Eye (tissue), 1 donor: ENCODE results near the gene MS4A15.

Experiments used
- DNase-seq: peaks from one replicate; pipeline ENCODE4 v3.0.0-alpha.2; 2015

Gene MS4A15

GRCh38 chr11:60780774-60781173 lies 24.1 kb downstream of the MS4A15 start:
- no peak for DNase-seq

- no peak for DNase-seq
These were observed 24.8 kb downstream of the MS4A15 start for GRCh38 chr11:60781286-60781980.

DNA sequence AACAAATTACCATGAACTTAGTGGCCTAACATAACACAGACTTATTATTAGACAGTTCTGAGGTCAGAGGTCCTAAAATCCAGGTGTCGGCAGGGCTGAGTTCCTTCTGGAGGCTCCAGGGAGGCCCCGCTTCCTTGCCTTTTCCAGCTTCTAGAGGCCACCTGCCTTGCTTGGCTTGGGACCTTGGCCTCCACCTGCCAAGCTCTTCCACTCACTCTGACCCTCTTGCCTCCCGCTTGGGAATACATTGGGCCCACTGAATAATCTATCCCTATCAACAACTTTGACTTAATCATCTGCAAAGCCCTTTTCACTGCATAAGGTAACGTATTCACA lies 25.3 kb downstream of the MS4A15 start:
- DNase-seq: no peak

GRCh38 chr11:60782393-60783140 lies 25.9 kb downstream of the MS4A15 start:
- no peak for DNase-seq

DNA sequence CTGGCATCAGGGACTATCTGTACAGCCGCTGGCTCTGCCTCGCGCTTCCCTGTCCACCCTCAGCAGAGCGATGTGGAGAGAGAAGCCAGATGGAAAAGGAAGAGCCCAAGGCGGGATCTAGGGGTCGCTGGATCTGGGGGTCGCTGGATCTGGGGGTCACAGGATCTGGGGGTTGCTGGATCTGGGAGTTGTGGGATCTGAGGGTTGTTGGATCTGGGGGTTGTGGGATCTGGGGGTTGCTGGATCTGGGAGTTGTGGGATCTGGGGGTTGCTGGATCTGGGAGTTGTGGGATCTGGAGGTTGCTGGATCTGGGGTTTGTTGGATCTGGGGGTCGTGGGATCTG lies 26.4 kb downstream of the MS4A15 start:
- no peak for DNase-seq

DNA sequence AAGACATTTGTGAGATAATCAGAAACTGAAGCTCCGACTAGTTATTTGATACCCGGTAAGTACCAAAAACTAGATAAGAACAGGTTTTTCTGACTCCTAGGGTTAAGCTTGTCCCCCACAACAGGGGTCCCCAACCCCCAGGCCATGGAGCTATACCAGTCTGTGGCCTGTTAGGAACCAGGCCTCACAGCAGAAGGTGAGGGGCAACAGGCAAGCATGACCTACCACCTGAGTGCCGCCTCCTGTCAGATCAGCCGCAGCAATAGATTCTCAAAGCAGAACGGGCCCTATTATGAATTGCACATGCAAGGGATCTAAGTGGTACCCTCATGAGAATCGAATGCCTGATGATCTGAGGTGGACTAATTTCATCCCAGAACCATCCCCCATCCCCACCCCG lies 27.2 kb downstream of the MS4A15 start:
- no peak for DNase-seq

DNA sequence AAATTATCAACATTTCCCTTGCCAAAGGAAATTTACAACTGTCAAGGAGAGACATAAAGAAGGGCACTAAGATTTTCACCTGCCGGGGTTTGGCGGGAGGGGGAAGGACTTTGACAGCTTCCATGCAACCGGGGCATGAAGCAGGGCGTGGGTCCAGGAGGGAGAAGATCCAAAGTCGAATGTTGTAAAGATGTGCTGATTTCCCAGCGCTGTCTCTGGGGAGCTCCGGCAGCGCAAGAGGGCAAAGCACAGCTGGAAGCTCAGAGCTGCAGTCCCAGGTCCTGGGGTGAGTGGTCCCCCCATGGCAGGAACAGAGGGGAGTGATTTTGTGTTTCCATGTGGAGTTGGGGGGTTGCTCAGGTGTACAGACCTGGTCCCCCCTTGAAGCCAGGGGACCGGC lies 28.5 kb downstream of the MS4A15 start, which contains the start of gene MS4A10:
Gene MS4A10, plus strand, starts transcription at position 198 of the 400 bp plus-strand sequence. CDS start 5,003 bp downstream, outside the sequence.
- DNase-seq: no peak

GRCh38 chr11:60785806-60786361 lies 29.2 kb downstream of the MS4A15 start:
- peak; percentile 76 for DNase-seq

- DNase-seq: peak; percentile 24
These were observed 30.3 kb downstream of the MS4A15 start for GRCh38 chr11:60786811-60787567.

- DNase-seq: no peak
These were observed 31.9 kb downstream of the MS4A15 start for GRCh38 chr11:60788401-60789125.

DNA sequence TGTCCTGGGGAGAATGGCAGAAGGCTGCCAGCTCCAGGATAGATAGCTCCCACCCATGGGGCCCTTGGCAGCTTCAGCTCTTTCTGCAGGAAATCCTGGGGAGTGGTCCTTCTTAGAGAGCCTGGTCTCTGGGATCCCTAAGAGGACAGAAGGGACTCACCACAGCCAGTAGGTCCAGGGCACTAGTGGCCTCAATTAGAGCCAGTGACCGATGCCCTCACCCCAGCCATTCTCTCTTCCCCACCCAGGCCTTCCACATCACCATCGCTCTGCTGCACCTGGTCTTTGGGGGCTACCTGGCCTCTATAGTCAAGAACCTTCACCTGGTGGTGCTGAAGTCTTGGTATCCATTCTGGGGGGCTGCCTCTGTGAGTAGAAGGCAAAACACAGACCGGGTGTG lies 34.1 kb downstream of the MS4A15 start:
- DNase-seq: no peak

DNA sequence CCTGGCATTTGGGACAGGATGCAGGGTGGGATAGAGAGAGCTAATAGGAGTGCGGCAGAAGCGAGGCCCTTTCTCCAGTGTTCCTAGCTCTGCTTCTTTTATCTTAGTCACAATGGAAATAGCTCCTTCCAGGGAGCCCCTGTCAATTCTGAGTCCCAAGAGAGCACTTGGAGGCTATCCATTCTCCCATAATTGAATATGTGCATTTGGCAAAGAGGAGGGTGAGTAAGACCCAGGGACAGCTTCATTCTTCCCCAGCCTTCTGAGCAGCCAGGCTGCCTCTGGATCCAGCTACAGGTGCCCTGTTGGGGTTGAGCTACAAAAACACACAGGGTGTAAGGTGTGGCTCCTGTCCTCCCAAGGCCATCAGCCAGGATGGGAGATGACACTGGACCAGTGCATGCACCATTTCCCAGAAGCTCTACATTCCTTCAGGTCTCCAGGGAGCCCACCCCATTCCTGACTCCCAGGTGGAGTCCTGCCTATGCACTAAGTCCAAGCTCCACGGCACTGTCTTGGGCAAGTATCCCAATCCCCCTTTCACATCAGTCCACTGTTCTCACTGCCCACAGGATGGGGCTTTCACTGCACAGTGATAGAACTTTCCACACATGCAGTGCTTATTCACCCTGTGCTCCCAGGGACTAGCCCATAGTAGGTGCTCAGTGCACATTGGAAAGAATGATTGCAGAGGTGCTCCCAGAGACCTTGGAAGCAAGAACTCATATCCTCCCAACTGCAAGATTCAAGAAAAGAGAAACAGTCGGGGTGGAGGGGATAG lies 34.7 kb downstream of the MS4A15 start:
- no peak for DNase-seq

GRCh38 chr11:60792521-60792920 lies 35.9 kb downstream of the MS4A15 start:
- DNase-seq: no peak

- DNase-seq: no peak
These were observed 38.6 kb downstream of the MS4A15 start for GRCh38 chr11:60795291-60795690.

DNA sequence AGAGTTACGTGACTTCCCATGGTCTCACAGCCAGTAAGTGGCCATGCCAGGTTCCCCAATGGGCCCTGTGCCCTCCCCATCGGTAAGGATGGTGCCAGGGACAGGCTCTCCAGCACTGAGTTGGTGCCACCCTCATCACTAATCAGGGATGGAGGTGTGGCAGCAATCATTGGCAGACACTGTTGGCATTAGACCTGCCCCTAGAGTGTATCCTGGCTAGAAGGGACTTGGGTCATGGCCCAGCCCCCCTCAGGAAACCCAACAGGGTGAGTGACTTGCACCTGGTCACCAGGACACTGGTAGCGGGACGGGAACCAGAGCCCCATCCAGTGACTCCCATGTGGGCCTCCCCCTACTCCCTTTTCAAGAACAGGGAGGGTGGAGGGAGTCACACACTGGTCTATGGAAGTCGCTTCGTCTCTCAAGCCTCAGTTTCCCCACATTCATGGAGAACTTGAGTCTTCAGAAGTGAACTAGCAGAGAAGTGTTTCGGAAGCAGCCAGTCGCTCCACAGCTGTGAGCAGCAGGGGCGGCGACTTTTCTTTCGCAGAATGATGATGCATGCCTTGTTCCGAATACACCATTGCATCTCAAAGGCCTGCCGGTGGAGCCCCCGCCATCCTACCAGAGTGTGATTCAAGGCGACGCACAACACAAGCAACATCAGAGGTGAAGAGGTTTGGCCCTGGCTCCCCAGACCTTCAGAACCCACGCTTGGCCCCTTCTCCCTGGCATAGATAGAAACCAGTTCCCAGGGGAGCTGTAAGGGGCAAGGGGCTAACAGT lies 41.4 kb downstream of the MS4A15 start:
- DNase-seq: no peak

DNA sequence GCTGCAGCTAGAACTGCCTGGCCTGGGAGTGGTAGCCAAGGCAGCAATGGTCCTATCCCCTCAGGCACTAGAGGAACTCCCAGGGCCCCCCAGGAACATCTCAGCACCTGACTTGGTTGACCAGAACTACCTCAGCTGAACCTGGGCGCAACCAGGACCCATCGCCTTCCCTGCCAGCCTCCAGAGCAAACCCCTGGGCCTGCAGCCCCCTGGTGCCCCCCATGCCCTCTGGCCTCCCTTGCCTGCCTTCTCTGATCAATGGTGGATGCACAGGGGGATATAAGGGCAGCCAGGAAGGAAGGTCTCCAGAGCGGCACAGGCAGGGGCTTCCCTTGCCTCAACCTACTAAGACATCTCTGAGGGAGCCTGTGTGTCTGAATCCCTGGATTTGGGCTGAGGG lies 42.0 kb downstream of the MS4A15 start:
- no peak for DNase-seq

DNA sequence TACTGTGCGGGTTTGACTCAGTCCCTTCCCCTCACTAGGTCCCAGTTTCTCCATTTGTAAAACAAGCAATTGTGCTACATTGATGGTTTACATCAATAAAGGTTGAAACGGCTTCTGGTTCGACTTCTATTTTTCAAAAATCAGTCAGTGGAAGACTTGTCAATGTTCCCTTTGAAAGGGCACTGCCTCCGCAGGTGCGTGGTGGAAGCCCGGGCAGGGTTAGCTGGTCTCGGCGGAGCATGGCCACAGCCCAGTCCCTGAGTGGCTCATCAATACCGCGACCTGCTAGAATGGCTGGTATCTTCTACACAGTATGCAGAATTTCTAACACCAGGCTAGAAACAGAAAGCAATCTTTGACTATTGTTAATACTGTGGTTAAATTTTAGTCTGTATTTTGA lies 44.5 kb downstream of the MS4A15 start:
- DNase-seq: no peak

DNA sequence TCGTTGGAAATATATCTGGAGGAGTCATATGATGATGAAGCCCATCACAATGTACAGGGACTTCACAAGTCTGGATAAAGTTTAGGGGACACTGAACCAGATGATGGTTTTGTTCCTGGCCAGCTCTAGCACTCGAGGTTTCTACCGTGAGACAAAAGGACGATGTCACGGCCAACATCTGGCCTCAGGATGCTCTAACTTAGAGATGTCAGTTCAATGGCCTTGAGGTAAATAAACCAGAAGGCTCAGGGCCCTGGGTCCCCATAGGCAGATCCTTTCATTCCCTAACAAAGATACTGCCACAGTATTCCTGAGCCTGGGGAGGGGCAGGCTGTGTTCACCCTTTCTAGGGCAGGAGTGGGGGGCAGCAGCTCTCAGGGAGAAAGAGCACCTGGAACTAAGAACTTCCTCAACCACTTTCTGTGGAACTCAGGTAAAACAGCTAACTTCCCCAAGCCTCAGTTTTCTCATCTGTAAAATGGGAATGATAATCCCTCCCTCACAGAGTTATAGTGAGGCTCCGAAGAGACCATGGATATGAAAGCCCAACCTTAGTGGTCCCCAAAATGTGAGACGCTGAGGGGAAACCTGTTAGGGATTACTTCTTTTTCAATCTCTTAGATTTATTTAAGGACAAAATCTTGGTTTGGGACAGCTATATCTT lies 46.7 kb downstream of the MS4A15 start:
- no peak for DNase-seq

GRCh38 chr11:60809249-60809648 lies 52.6 kb downstream of the MS4A15 start:
- no peak for DNase-seq

- no peak for DNase-seq
These were observed 53.0 kb downstream of the MS4A15 start for GRCh38 chr11:60809691-60810090.

- no peak for DNase-seq
These were observed 53.5 kb downstream of the MS4A15 start for GRCh38 chr11:60810151-60810550.
